GOT3 (cell line): ENCODE measurements around the gene LCP2.

ENCODE experiments used
- DNase-seq: peaks from one replicate; lab custom pipeline; 2025; ENCODE audit warnings: mixed read lengths; lab: John Stamatoyannopoulos, UW

The LCP2 gene

GRCh38 chr5:170315154-170315553 lies 17.6 kb upstream of the LCP2 start:
- DNase-seq = no peak

- no peak for DNase-seq
Observed at GRCh38 chr5:170314541-170315095, 17.0 kb upstream of the LCP2 start.

GRCh38 chr5:170313816-170314215 lies 16.2 kb upstream of the LCP2 start:
- no peak for DNase-seq

DNA sequence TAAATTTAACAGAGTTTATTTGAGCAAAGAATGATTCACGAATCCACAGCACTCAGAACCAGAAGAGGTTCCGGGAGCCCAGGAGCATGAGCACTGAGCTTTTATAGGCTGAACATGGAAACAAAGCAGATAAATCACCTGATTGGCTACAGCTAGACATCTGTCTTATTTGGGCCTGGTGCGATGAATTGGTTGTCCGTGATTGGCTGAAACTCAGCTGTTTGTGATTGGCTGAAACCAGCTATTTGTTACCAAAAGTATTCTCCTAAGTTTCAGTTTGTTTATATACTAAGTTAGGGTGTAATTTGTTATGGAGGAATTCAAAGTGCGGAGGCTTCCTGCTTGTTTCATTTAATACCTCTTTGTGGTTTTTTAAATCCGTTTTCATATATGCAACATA lies 15.8 kb upstream of the LCP2 start:
- no peak for DNase-seq

DNA sequence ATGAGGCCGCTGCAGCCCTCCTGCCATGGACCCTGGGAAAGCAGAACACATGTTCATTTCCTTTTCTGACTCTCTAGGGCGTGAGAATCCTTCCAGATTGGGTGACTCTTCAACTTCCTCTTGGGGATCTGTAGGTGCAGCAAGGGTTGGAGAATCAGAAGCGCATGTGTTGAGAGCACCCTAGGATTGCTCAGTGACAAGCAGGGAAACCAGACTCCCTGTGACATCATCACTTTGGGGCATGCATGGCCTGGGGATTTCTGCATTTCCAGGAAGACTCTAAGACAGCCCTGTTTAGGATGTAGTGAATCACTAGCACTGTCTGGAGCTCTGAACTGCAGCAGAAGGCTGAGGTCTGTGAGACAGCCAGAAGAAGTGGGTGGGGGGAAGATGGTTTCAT lies 15.1 kb upstream of the LCP2 start:
- no peak for DNase-seq

GRCh38 chr5:170312301-170312595 lies 14.7 kb upstream of the LCP2 start:
- DNase-seq = no peak

- no peak for DNase-seq
Observed at GRCh38 chr5:170311511-170312300, 14.1 kb upstream of the LCP2 start.

DNA sequence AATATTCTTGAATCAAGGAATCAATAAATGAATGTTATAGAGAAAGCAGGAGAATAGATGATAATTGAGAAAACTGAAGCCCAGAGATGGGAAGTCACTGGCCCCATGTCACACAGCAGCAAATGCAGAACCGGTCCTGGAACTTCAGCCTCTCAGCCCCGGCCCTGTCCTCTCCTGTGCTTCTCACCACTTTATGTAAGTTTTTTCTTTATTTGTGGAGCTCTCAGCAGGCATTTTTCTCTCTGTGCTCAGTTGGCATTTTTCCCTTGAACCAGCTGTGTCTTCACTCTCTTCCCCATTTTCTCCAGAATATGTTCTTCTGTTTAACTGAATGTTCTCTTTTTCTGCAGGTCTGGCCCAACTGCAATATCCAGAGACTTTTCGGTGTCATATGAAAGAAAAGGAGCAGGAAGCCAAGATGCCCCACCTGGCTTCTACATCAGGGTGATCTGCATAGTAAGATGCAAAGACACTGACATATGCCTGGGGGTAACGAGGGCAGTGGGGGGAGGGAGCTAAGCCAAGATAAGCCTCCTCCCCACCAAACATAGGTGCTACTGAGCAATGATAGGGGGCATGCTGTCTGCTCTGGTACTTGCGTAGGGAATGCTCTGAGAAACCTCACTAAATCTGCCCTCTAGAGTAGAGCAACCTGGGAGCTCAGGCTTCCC lies 12.8 kb upstream of the LCP2 start:
- DNase-seq = no peak

DNA sequence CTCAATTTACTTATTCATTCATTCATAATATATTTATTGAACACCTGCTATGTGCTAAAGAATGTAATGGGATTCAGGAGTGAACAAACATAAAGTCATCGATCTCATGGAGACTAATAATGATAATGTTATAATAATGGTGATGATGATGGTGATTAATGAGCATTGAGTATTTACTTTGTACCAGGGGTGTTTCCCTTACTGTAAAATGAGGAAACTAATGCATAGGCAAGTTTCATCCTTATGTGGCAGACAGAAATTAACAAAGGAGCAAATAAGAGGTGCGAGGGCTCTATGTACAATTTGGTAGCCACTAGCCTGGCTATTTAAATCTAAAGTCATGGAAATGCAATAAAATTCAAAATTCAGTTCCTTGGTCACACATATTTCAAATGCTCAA lies 11.1 kb upstream of the LCP2 start:
- no peak for DNase-seq

DNA sequence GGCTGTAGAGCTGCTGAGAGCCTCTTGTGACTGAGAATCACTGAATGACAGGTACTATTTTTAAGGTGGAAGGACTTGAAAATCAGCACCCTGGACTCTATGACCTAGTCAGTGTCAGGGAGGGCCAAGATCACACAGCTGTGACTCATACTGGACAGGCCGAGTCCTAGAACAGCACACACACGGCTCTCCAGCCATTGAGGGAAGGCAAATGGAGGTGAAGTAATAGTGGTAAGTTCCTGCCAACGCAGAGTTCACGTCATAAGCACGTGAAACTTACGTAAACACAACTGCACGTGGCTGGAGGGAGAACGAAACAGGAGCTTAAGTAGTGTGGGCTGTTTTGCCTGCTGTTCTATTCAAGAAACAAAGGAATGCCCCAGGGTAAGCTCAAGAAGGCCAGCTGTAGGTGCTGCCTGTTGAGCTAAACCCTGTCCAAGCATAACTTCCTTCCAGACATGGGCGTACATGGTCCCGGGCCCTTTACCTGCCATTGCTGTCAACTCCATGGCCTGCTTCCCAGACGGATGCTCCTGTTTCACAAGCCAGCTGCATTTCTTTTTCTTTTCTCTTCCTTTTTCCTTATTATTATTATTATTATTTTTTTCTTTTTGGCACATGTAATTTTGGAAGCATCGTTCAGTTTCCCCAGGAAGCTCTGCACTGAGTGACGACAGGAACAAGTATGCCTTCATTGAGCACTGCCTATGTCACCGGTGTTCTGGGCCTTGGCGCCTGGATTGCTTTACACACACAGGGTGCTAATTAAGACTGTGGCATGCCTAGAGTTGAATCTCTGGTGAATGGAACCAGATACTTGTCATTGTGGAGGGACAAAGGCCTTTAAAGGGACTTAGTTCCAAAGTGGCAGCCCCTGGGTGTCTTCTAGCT lies 10.2 kb upstream of the LCP2 start:
- no peak for DNase-seq

DNA sequence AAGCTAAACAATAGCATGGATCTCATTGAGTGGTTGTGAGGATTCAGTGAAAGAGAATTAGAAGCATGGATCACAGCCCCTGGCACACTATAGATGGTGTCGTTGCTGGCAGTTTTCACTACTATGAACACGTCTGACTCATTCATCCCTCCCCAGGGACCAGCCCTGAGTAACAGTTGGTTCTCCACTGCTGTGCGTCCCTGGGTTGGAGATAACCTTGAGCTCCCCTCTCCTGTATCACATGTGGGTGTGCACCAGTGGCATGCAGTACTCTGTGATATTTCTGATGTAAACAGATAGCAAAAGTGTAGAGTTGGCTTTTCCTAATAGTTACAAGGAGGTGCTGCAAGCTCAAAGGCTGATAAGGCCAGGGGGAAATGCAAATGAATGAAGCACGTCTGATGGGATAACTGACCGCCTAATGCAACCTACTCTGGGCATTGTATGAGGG lies 8.8 kb upstream of the LCP2 start:
- peak; percentile 60 for DNase-seq

- no peak for DNase-seq
Observed at GRCh38 chr5:170305646-170306025, 8.1 kb upstream of the LCP2 start.

DNA sequence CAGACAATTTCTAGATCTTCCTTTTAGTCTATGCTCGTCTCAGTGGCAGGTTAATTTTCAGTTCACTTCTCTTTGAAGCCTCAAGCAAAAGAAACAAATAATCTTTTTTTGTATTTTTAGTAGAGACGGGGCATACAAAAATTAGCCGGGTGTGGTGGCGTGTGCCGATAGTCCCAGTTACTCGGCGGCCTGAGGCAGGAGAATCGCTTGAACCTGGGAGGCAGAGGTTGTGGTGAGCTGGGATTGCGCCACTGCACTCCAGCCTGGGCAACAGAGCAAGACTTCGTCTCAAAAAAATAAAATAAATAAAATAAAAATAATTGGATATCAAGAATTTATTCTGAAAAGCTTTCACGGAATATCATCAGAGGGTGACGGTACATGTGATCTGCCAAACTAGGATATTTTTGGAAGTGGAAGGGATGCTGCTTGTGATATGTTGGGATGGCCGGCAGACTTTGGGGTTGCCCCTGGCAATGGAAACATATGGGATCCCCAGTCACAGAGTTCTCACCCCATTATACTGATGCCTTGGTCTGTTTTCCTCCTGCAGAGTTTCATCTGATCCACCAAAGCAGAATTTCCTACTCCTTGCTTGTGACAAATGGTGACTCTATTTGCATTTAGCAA lies 7.6 kb upstream of the LCP2 start:
- DNase-seq = no peak

DNA sequence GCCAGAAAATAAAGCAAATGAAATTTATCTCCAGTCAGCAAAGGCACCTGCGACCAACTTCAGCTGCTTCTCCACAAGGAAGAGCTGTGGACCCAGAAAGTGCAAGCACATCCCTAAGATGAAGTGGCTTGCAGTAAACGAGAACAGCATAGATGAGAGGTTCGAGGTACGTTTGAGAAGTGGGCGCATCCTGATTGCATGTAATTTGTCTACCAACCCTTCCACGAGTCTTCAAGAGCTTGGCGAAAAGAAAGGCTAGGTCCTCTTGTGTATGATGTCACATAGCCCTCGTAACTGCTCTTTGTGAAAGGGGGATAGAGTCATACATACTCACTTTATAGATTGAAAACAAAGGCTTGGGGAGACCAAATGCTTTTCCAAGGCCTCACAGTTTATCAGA lies 6.0 kb upstream of the LCP2 start:
- DNase-seq = no peak

DNA sequence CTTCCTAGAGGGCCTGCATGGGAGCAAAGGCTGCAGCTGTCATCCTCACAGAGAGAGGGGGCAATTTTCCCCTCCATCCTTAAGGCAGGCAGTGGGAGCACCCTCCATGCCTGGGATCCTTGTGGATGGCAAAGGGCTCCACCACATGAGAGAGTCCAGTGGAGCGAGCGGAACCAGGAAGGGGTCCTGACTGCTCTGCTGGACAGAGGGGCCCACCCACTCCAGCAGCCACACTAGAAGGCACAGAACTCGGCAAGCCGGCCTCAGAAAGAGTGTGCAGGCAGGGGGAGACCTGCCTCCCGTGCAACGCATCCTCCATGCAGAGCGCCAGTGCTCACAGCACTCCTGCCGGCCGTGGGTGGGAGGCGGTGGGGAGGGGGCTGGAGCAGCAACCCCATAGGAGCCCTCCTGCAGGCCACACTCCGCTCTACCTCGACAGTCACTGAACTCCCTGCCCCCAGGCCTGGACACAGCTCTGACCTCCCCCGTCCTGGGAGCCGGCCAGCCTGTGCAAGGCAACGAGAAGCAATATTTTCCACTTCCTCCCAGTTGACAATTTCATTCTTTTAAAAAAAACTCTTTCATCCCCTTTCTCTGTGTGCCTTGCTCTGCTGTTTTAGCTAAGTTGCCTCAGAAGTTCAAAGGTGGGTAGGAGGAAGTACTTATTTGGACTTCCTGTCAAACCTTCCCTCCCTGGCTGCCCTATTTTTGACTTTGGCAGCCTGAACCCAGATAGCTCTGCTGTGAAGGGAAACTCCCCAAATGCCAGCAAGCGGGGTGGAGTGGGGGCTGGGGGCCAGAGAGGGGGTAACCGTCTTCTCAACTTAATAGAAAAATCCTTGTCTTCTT lies 5.3 kb upstream of the LCP2 start:
- DNase-seq = no peak

GRCh38 chr5:170301981-170302652 lies 4.5 kb upstream of the LCP2 start:
- no peak for DNase-seq

- DNase-seq = no peak
Observed at GRCh38 chr5:170301149-170301548, 3.6 kb upstream of the LCP2 start.

- DNase-seq = no peak
Observed at GRCh38 chr5:170300361-170301013, 2.9 kb upstream of the LCP2 start.

DNA sequence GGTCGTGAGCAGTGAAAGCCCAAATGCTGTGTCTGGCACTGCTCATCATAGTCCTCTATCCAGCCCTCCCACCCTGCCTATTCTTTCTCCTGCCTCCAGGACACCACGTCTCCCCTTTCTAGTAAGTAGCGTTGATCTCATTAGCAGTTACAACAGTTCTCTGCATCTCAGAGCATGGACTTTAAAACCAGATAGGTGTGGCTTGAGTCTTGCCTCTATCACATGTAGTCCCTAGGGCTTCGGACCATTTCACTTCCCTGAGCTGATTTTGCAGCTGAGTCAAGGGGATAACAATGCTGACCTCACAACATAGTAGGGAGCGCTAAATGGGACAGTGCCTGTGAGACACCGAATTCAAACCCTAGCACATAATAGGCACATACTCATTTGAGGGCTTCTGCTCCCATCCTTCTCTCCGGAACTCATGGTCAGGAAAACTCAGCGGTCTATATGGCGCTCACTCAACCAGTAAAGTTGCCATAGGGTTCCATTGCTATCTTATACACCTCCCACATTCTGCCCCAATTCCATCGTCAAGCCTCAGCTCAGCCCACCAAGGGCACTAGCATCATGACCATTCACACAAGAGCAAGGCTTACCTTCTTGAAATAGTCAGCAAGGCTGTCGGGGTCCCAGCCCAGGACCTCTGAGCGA lies 515 bp downstream of the LCP2 start:
- no peak for DNase-seq
